Right atrium auricular region (tissue), 2 donors: ENCODE measurements around the gene OR8B3. TPM values are rescaled to one million over a fixed set of nuclear protein-coding genes. Genes with fewer than 3 reads are reported as not detected.

Source experiments
- DNase-seq: peaks from one replicate; pipeline ENCODE4 v3.0.0-alpha.2; 2019; ENCODE audit warnings: low spot score
- H3K27ac ChIP-seq, 2 donors: fragments of 200-600 bp; sonication (generic); 1 replicate in 1 of 2; 2 replicates in 1 of 2; pipeline ENCODE4 v1.5.1; 2016 to 2019
- H3K27me3 ChIP-seq, 2 donors: fragments of 200-600 bp; sonication (generic); one replicate each; pipeline versions ENCODE4 v1.5.1 to v1.6.0; 2017 to 2019
- H3K36me3 ChIP-seq: fragments of 200-600 bp; sonication (generic); one replicate; pipeline ENCODE4 v1.5.1; 2016
- H3K4me1 ChIP-seq, 2 donors: fragments of 200-600 bp; sonication (generic); one replicate each; pipeline versions ENCODE4 v1.5.1 to v1.6.0; 2017 to 2019
- H3K4me3 ChIP-seq, 2 donors: fragments of 200-600 bp; sonication (generic); 1 replicate in 1 of 2; 2 replicates in 1 of 2; pipeline ENCODE4 v1.5.1; 2017 to 2019; ENCODE audit warnings: mild to moderate bottlenecking in 1 of 2, moderate library complexity in 1 of 2
- H3K9me3 ChIP-seq, 2 donors: fragments of 200-600 bp; sonication (generic); one replicate each; pipeline ENCODE4 v1.5.1; 2019
- total RNA-seq, 2 donors: library from RNA; depleted of rRNA; stranded (reverse); fragments of >200 nt; gene quantifications; one replicate each; pipeline ENCODE4 v1.1.0, GENCODE V29; 2016
- TF ChIP-seq, protein P1 (sequence below), 2 donors: fragments of 200-600 bp; sonication (generic); IDR thresholded peaks; one replicate each; pipeline ENCODE4 v1.5.1; 2019; ENCODE audit warnings: antibody characterized with exemption in 2 of 2

Gene OR8B3
- total RNA-seq, 2 donors from 2014 or later, result not detected

DNA sequence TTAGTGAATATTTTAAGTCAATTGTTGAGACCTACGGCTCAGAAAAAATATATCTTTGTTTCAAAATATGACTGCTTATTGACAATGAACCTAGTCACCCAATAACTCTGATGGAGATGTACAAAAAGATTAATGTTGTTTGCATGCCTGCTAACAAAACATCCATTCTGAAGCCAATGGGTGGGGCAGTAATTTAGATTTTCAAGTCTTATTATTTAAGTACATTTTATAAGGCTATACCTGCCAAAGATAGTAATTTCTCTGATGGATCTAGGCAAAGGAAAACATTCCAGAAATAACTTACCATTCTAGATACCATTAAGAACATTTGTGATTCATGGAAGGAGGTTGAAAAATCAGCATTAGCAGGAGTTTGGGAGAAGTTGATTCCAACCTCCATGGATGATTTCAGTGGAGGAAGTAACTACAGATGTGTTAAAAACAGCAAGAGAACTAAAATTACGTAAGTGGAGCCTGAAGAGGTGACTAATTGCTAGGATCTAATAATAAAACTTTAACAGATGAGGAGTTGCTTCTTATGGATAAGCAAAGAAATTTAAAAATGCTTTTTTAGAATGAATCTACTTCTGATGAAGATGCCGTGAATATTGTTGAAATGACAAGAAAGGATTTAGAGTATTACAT, 52.4 kb downstream of the OR8B3 start:
- DNase-seq, result no peak
- no peak overlapping the region for H3K4me3 ChIP-seq
- H3K27ac ChIP-seq, result no peak overlapping the region
- no peaks in the 10 kb centered on the region for H3K4me1 ChIP-seq
- no peaks in the 10 kb centered on the region for H3K36me3 ChIP-seq
- no peaks in the 10 kb centered on the region for H3K27me3 ChIP-seq
- TF ChIP-seq, protein P1, sequence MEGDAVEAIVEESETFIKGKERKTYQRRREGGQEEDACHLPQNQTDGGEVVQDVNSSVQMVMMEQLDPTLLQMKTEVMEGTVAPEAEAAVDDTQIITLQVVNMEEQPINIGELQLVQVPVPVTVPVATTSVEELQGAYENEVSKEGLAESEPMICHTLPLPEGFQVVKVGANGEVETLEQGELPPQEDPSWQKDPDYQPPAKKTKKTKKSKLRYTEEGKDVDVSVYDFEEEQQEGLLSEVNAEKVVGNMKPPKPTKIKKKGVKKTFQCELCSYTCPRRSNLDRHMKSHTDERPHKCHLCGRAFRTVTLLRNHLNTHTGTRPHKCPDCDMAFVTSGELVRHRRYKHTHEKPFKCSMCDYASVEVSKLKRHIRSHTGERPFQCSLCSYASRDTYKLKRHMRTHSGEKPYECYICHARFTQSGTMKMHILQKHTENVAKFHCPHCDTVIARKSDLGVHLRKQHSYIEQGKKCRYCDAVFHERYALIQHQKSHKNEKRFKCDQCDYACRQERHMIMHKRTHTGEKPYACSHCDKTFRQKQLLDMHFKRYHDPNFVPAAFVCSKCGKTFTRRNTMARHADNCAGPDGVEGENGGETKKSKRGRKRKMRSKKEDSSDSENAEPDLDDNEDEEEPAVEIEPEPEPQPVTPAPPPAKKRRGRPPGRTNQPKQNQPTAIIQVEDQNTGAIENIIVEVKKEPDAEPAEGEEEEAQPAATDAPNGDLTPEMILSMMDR (IDR thresholded peaks at IDR 0.05), result no peak
- peaks cover 0 to 18% of the 10 kb centered on the region in 2 donors for H3K9me3 ChIP-seq

Other genes with a start within 250 kb of the OR8B3 start
- not detected for gene OR10D3, start 215.7 kb downstream of the OR8B3 start, total RNA-seq
- gene OR8G1, start 157.9 kb downstream of the OR8B3 start, total RNA-seq, result not detected
- gene OR8G5, start 142.6 kb downstream of the OR8B3 start, total RNA-seq, result not detected
- gene OR8D1, start 85.1 kb downstream of the OR8B3 start, total RNA-seq, result not detected
- gene OR8D2, start 78.8 kb downstream of the OR8B3 start, total RNA-seq, result not detected
- gene OR8B2, start 14.5 kb downstream of the OR8B3 start, total RNA-seq, result not detected
- not detected for gene OR8B4, start 25.8 kb upstream of the OR8B3 start, total RNA-seq
- not detected for gene OR8B8, start 46.7 kb upstream of the OR8B3 start, total RNA-seq
- not detected for gene OR8B12, start 144.6 kb upstream of the OR8B3 start, total RNA-seq
- gene OR8A1, start 171.0 kb upstream of the OR8B3 start, total RNA-seq, result not detected
- gene PANX3, start 212.4 kb upstream of the OR8B3 start, total RNA-seq, result not detected
- gene TBRG1, start 223.8 kb upstream of the OR8B3 start, total RNA-seq, result 10 to 100 TPM; 20.0 to 27.6 TPM